ENCODE data around the gene ADRA2A.

The ADRA2A gene

DNA sequence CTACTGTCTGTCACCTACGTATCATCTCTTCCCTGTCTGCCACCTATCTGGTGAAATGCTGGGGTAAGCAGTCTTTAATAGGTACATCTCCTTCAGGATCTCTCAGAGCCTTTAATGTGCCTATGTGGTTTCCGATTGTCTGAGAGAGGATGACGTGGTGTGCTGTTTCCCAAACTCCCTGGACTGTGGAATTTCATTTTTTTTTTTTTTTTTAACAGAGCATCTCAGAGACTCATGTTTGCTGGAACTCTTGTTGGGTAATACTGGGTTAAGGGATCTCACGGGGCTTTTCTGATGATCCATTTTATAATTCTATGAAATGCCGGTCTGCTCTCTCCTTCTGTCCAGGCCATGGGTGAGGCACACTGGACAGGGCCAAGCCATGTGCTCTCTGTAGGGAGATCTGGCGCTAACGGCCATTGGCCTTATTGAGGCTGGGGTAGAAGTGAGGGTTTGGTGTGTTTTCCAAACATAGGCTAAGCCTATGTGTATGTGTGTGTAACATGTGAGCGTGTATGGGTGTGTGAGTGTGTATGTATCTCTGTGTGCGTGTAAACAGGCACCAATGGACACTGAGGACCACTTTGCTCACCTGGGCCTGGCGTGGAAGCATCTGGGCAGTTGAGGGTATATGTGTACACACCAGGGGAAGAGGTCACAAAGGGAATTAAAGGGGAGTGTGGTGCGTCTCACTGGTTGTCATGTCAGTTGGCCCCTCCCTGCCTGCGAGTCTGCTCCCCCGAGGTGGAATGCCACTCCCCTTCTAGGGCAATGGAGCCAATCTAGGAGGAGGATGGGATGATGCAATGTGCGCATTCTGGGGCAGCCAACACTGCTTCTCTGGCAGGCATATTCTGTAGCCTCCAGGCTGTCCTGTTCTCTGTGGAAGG is 7.8 kb downstream of the ADRA2A start:
- no peaks in the 10 kb centered on the region for H3K9me3 ChIP-seq (ENCODE audit: control insufficient read depth, low read length)
- DNase-seq (ENCODE audit: low read depth): no peak
- H3K27me3 ChIP-seq (replicated peaks; ENCODE audit: control insufficient read depth, insufficient read depth, low read length): no peaks in the 10 kb centered on the region
- peaks cover 5% of the 10 kb centered on the region for H3K36me3 ChIP-seq (ENCODE audit: control insufficient read depth, insufficient read depth, low read length, severe bottlenecking)
- H3K4me3 ChIP-seq (ENCODE audit: low read length): no peak overlapping the region
- H3K4me1 ChIP-seq (ENCODE audit: control insufficient read depth, insufficient read depth, low read length): peaks cover 16% of the 10 kb centered on the region
- H3K9ac ChIP-seq (ENCODE audit: low read length): no peak overlapping the region

DNA sequence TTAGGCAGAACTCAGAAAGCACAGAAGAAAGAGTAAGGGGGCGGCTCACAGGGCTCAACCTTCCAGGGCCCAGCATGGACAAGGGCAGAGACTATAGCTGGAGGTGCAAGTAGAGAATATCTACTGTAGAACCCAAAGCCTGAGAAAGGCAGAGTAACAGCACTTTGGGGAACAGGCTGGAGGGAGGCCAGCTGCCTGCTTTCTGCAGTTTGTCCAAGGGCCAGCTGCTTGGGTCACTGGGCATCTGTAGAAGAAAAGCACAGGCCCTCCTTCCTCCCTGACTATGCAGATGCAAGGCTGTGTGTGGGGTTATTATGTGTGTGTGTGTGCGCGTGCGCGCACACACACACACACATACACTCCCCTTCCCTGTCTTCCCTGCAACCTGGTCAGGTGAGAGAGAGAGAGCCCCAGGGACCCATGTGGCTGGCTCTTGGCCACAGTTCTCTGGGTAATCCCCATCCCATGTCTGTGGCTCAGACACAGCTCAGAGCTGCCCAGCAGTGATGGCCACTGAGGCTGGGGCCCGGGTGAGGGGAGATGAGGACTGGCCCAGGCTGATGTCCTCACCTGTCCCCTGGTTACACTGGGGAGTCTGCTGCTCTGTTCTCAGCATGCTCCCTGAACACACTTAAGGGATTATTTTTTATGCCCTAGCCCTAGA is 9.0 kb downstream of the ADRA2A start:
- no peak overlapping the region for H3K9ac ChIP-seq (ENCODE audit: low read length)
- no peaks in the 10 kb centered on the region for H3K9me3 ChIP-seq (ENCODE audit: control insufficient read depth, low read length)
- peaks cover 10% of the 10 kb centered on the region for H3K4me1 ChIP-seq (ENCODE audit: control insufficient read depth, insufficient read depth, low read length)
- H3K27me3 ChIP-seq (replicated peaks; ENCODE audit: control insufficient read depth, insufficient read depth, low read length): no peaks in the 10 kb centered on the region
- no peak overlapping the region for H3K4me3 ChIP-seq (ENCODE audit: low read length)
- peaks cover 5% of the 10 kb centered on the region for H3K36me3 ChIP-seq (ENCODE audit: control insufficient read depth, insufficient read depth, low read length, severe bottlenecking)
- DNase-seq (ENCODE audit: low read depth): no peak

DNA sequence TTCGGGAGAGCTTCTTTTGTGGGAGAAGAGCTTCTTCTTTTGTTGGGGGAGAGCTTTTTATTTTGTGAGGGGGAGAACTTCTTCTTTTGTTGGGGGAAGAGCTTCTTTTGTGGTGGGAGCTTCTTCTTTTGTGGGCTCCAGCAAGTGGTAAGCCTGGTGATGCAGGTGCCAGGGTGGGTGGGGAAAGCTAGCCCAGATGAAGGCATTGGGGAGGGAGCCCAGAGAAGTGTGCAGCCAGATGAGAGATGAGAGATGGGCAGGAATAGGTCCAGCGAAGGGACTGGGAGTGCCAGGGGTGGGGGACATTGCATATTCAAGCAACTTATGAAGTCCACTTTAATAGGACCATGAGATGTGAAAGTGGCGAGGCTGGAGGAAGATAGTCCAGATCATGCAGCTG is 9.7 kb downstream of the ADRA2A start:
- no peak overlapping the region for H3K4me3 ChIP-seq (ENCODE audit: low read length)
- peaks cover 10% of the 10 kb centered on the region for H3K4me1 ChIP-seq (ENCODE audit: control insufficient read depth, insufficient read depth, low read length)
- no peaks in the 10 kb centered on the region for H3K27me3 ChIP-seq (replicated peaks; ENCODE audit: control insufficient read depth, insufficient read depth, low read length)
- H3K9ac ChIP-seq (ENCODE audit: low read length): no peak overlapping the region
- H3K9me3 ChIP-seq (ENCODE audit: control insufficient read depth, low read length): no peaks in the 10 kb centered on the region
- no peak for DNase-seq (ENCODE audit: low read depth)
- no peaks in the 10 kb centered on the region for H3K36me3 ChIP-seq (ENCODE audit: control insufficient read depth, insufficient read depth, low read length, severe bottlenecking)

DNA sequence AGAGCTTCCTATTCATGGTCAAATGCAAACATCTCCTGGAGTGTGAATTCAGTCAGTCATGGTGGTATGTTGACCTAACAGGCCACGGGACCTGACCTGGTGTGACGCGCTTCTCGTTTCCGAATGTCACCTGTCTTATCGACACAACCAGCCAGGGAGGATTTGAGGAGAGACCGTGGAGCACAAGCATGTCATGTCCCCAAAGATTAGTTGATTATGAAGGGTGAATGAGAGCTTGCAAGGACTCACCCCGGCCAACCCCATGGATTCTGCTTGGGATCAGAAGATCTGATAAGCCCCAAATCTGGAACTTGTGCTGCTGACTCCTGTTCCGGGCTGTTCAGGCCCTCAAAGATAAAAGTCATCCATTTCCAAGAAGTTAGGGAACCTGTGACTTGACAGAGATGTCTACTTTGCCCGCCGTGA is 10.5 kb downstream of the ADRA2A start:
- no peak for DNase-seq (ENCODE audit: low read depth)
- Histone ChIP-seq H3K9me3 (ENCODE audit: control insufficient read depth, low read length) (no peaks in the 10 kb centered on the region), H3K4me3 (ENCODE audit: low read length) (no peak overlapping the region), H3K27me3 (replicated peaks; ENCODE audit: control insufficient read depth, insufficient read depth, low read length) (no peaks in the 10 kb centered on the region), H3K36me3 (ENCODE audit: control insufficient read depth, insufficient read depth, low read length, severe bottlenecking) (no peaks in the 10 kb centered on the region), H3K4me1 (ENCODE audit: control insufficient read depth, insufficient read depth, low read length) (peaks cover 10% of the 10 kb centered on the region), H3K9ac (ENCODE audit: low read length) (no peak overlapping the region)

DNA sequence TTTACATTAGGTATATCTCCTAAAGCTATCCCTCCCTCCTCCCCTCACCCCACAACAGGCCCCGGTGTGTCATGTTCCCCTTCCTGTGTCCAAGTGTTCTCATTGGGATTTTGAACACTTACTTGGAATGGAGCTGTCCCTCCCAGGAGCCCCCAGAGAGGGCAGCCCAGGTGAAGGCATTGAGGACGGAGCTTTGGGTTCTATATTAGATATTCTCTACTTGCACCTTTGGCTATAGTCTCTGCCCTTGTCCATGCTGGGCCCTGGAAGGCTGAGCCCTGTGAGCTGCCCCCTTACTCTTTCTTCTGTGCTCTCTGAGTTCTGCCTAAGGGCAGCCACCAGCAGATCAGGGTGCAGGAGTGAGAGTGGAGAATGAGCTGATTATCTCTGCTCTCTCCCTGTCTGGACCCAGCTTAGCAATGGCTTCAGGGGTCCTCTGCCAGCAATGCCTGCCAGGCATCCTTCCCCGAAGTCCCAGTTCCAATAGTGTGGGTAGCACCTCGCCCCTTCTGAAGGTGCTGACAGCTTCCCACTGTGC is 11.2 kb downstream of the ADRA2A start:
- no peak overlapping the region for H3K4me3 ChIP-seq (ENCODE audit: low read length)
- H3K36me3 ChIP-seq (ENCODE audit: control insufficient read depth, insufficient read depth, low read length, severe bottlenecking): no peaks in the 10 kb centered on the region
- H3K27me3 ChIP-seq (replicated peaks; ENCODE audit: control insufficient read depth, insufficient read depth, low read length): no peaks in the 10 kb centered on the region
- peaks cover 10% of the 10 kb centered on the region for H3K4me1 ChIP-seq (ENCODE audit: control insufficient read depth, insufficient read depth, low read length)
- H3K9me3 ChIP-seq (ENCODE audit: control insufficient read depth, low read length): no peaks in the 10 kb centered on the region
- no peak for DNase-seq (ENCODE audit: low read depth)
- H3K9ac ChIP-seq (ENCODE audit: low read length): no peak overlapping the region

DNA sequence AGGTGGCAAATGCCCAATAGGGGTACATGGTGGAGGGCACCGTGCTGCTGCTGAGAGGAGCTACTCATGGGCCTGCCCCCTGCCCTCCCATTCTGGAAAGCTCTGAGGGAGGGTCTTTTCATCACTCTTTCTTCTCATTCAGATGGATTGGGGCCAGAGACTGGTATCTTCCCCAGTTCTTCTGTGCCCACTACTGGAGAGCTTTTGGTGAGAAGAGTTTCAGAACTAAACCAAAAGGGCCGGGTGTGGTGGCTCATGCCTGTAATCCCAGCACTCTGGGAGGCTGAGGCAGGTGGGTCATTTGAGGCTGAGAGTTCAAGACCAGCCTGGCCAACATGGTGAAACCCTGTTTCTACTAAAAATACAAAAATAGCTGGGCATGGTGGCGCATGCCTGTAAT is 12.5 kb downstream of the ADRA2A start:
- no peaks in the 10 kb centered on the region for H3K36me3 ChIP-seq (ENCODE audit: control insufficient read depth, insufficient read depth, low read length, severe bottlenecking)
- H3K4me3 ChIP-seq (ENCODE audit: low read length): no peak overlapping the region
- H3K9me3 ChIP-seq (ENCODE audit: control insufficient read depth, low read length): no peaks in the 10 kb centered on the region
- no peak for DNase-seq (ENCODE audit: low read depth)
- H3K27me3 ChIP-seq (replicated peaks; ENCODE audit: control insufficient read depth, insufficient read depth, low read length): no peaks in the 10 kb centered on the region
- no peak overlapping the region for H3K9ac ChIP-seq (ENCODE audit: low read length)
- peaks cover 14% of the 10 kb centered on the region for H3K4me1 ChIP-seq (ENCODE audit: control insufficient read depth, insufficient read depth, low read length)

DNA sequence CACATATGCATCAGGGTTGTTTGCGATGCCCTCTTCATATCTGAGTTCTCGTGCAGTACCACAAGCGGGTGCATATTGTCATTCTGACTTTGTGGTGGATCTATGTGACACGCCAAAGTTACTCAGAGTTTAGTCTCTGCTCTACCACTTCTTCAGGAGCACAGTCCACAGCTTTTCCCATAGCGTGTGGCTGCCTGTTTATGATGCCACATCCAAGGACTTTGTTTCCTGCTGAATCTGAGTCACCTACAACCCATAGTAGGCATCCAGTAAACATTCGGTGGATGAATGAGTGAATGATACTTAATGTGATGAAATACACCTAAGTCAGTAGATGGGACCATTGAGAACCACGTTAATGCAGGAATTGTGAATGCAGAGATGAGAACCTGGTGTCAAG is 15.0 kb downstream of the ADRA2A start:
- Histone ChIP-seq H3K36me3 (ENCODE audit: control insufficient read depth, insufficient read depth, low read length, severe bottlenecking) (no peaks in the 10 kb centered on the region), H3K27me3 (replicated peaks; ENCODE audit: control insufficient read depth, insufficient read depth, low read length) (no peaks in the 10 kb centered on the region), H3K4me3 (ENCODE audit: low read length) (no peak overlapping the region), H3K4me1 (ENCODE audit: control insufficient read depth, insufficient read depth, low read length) (peaks cover 4% of the 10 kb centered on the region), H3K9me3 (ENCODE audit: control insufficient read depth, low read length) (no peaks in the 10 kb centered on the region), H3K9ac (ENCODE audit: low read length) (no peak overlapping the region)
- DNase-seq (ENCODE audit: low read depth): no peak

DNA sequence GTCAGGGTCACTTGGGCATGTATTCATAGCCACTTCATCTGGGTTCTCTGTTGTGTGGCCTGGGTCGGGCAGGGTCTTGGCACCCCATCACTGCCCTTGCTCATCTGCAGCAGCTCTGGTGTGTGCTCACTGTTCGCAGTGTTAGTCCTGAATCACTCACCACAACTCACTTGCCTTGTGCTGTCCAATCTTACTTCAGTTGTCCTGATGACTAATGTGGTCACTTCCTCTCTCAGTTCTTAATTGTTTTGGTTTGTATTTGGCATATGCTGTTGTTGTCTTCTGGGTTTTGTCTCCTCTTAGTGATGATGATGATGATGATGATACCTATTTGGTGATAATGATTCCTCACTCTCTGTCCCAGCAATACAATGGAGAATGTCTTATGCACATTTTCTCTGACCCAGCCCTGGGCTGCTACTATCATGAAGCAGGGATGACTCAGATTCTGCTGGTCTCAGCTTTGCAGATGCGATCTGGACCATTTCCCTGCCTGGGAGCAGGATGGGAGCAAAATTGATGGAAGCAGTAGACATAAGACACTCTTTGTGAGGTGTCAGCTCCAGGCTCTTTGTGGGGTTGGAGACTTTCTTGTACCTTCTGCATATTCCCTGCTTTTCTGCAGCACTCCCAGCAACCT is 17.0 kb downstream of the ADRA2A start:
- Histone ChIP-seq H3K9me3 (ENCODE audit: control insufficient read depth, low read length) (no peaks in the 10 kb centered on the region), H3K4me1 (ENCODE audit: control insufficient read depth, insufficient read depth, low read length) (peaks cover 4% of the 10 kb centered on the region), H3K27me3 (replicated peaks; ENCODE audit: control insufficient read depth, insufficient read depth, low read length) (no peaks in the 10 kb centered on the region), H3K9ac (ENCODE audit: low read length) (no peak overlapping the region), H3K4me3 (ENCODE audit: low read length) (no peak overlapping the region), H3K36me3 (ENCODE audit: control insufficient read depth, insufficient read depth, low read length, severe bottlenecking) (no peaks in the 10 kb centered on the region)
- DNase-seq (ENCODE audit: low read depth): no peak

DNA sequence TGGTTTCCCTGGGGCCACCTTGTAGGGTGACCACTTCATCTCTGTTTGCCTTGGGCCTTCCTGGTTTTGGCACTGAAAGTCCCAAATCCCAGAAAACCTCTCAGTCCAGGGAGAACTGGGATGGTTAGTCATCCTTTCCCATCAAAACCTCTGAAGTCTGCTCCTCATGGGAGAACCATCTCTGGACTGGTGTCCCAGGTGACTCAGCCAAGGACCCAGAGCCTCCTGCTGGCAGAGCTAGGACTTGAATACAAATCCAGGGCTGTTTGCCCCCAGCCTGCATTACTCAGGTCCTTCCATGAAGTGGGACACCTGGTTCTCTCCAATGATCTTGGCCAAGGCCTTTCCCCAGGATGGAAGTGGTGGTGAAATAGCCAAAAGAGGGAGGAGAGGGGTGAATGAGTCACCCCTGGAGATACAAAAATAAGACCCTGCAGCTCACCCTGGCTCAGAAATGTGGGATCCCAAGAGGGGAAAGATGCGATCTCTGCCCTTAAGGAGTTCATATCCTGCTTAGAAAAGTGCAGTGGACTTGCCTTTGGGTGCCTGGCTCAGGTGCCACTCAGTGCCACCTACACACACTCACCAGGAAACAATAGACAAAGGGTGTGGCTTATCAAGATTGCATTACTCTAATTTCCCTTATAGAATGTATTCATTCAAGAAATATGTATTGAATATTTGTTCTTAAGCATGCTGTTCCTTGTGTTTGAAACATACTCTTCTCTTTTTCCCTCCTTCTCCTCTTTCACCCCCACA is 22.0 kb downstream of the ADRA2A start:
- no peak overlapping the region for H3K4me3 ChIP-seq (ENCODE audit: low read length)
- no peaks in the 10 kb centered on the region for H3K36me3 ChIP-seq (ENCODE audit: control insufficient read depth, insufficient read depth, low read length, severe bottlenecking)
- no peaks in the 10 kb centered on the region for H3K9me3 ChIP-seq (ENCODE audit: control insufficient read depth, low read length)
- H3K27me3 ChIP-seq (replicated peaks; ENCODE audit: control insufficient read depth, insufficient read depth, low read length): peaks cover 20% of the 10 kb centered on the region
- no peak overlapping the region for H3K9ac ChIP-seq (ENCODE audit: low read length)
- DNase-seq (ENCODE audit: low read depth): no peak
- H3K4me1 ChIP-seq (ENCODE audit: control insufficient read depth, insufficient read depth, low read length): no peaks in the 10 kb centered on the region

DNA sequence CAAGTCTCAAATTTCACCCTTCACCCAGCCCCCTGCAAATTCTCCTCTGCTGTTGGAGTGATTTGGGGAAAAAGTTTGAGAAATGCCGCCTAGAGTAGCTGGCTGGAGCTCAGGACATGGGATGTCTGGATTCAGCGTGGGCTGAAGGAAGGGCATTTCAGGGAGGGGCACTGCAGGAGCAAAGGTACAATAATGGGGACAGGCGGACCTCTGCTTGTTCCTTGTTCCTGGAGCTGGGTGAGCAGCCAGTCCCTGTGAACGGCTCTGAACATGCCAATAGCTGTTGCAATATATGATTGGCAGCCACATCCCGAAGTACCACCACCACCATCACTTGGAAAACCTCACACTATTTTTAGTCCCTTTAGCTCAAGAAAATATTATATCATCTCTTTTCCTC is 23.4 kb downstream of the ADRA2A start:
- Histone ChIP-seq H3K4me3 (ENCODE audit: low read length) (no peak overlapping the region), H3K27me3 (replicated peaks; ENCODE audit: control insufficient read depth, insufficient read depth, low read length) (peaks cover 24% of the 10 kb centered on the region), H3K9me3 (ENCODE audit: control insufficient read depth, low read length) (no peaks in the 10 kb centered on the region), H3K9ac (ENCODE audit: low read length) (no peak overlapping the region), H3K36me3 (ENCODE audit: control insufficient read depth, insufficient read depth, low read length, severe bottlenecking) (no peaks in the 10 kb centered on the region), H3K4me1 (ENCODE audit: control insufficient read depth, insufficient read depth, low read length) (no peaks in the 10 kb centered on the region)
- DNase-seq (ENCODE audit: low read depth): no peak

Data from adipocyte (in vitro differentiated cells).